HEK293 (cell line): ENCODE data around the gene GMDS.

ENCODE experiments used
- CTCF ChIA-PET: fragments of 350-600 bp; formaldehyde crosslinking; extraction: SDS; loops from one replicate; lab custom pipeline; 2021; ENCODE audit warnings: antibody characterized with exemption; lab: Yijun Ruan, JAX
- POLR2A ChIA-PET: fragments of 300-600 bp; formaldehyde crosslinking; extraction: SDS; loops from one replicate; lab custom pipeline; 2020; ENCODE audit warnings: antibody characterized with exemption, inconsistent platforms; lab: Yijun Ruan, JAX
- H3K27ac ChIP-seq: fragments of 200-500 bp; sonication (Bioruptor generic); 2 replicates; pipeline ENCODE4 v1.5.1; 2014; ENCODE audit warnings: low read depth, low read length, control low read depth, inconsistent platforms; ENCODE audit errors: extremely low read depth
- H3K36me3 ChIP-seq, 2 experiments: fragments of 200-500 bp in 1 of 2; sonication (Bioruptor generic) in 1 of 2; 1 replicate in 1 of 2; 2 replicates in 1 of 2; pipeline ENCODE4 v1.5.1; 2014 to 2017; ENCODE audit warnings: inconsistent platforms in 2 of 2, low read length in 2 of 2; ENCODE audit not compliant: control insufficient read depth in 2 of 2, insufficient read depth in 1 of 2
- H3K4me1 ChIP-seq: fragments of 200-500 bp; sonication (Bioruptor generic); 2 replicates; pipeline ENCODE4 v1.5.1; 2014; ENCODE audit warnings: mild to moderate bottlenecking, low read length, inconsistent platforms; ENCODE audit not compliant: control insufficient read depth, insufficient read depth
- H3K4me3 ChIP-seq: 2 replicates; pipeline ENCODE4 v1.5.1; 2011; ENCODE audit warnings: low read depth, mild to moderate bottlenecking, control low read depth, low read length, moderate library complexity
- H3K9me3 ChIP-seq: fragments of 200-500 bp; sonication (Bioruptor generic); 2 replicates; pipeline ENCODE4 v1.5.1; 2014; ENCODE audit warnings: low read depth, low read length, inconsistent platforms; ENCODE audit not compliant: control insufficient read depth, insufficient read depth
- GLIS2 ChIP-seq: fragments of 450-650 bp; formaldehyde crosslinking; IDR thresholded peaks from 2 replicates; pipeline ENCODE4 v1.5.1; 2016; ENCODE audit warnings: missing biosample characterization, missing genetic modification characterization
- HOXC10 ChIP-seq: sonication (generic); formaldehyde crosslinking; IDR thresholded peaks from 2 replicates; pipeline ENCODE4 v1.8.1; 2023; ENCODE audit warnings: mild to moderate bottlenecking, missing genetic modification reagents
- KLF8 ChIP-seq: fragments of 450-650 bp; formaldehyde crosslinking; IDR thresholded peaks from 2 replicates; pipeline ENCODE4 v1.5.1; 2016; ENCODE audit warnings: missing biosample characterization, missing genetic modification characterization
- MEIS1 ChIP-seq: sonication (generic); formaldehyde crosslinking; IDR thresholded peaks from 2 replicates; pipeline ENCODE4 v1.8.1; 2022; ENCODE audit warnings: missing genetic modification reagents, mild to moderate bottlenecking, borderline replicate concordance
- RBAK ChIP-seq: fragments of 450-650 bp; formaldehyde crosslinking; IDR thresholded peaks from 2 replicates; pipeline ENCODE4 v1.5.1; 2016; ENCODE audit warnings: missing biosample characterization, missing genetic modification characterization
- WT1 ChIP-seq: fragments of 450-650 bp; formaldehyde crosslinking; IDR thresholded peaks from 2 replicates; pipeline ENCODE4 v1.5.1; 2016; ENCODE audit warnings: missing biosample characterization, missing genetic modification characterization
- YY1 ChIP-seq: fragments of 450-650 bp; formaldehyde crosslinking; IDR thresholded peaks from 2 replicates; pipeline ENCODE4 v1.5.1; 2018; ENCODE audit warnings: missing biosample characterization, missing genetic modification characterization
- YY2 ChIP-seq: fragments of 450-650 bp; formaldehyde crosslinking; IDR thresholded peaks from 2 replicates; pipeline ENCODE4 v1.5.1; 2016; ENCODE audit warnings: missing biosample characterization, missing genetic modification characterization
- ZBTB20 ChIP-seq: fragments of 450-650 bp; formaldehyde crosslinking; IDR thresholded peaks from 2 replicates; pipeline ENCODE4 v1.5.1; 2016; ENCODE audit warnings: missing biosample characterization, missing genetic modification characterization
- ZEB2 ChIP-seq: fragments of 450-650 bp; formaldehyde crosslinking; IDR thresholded peaks from 2 replicates; pipeline ENCODE4 v1.5.1; 2016; ENCODE audit warnings: missing biosample characterization, missing genetic modification characterization
- ZNF10 ChIP-seq: fragments of 450-650 bp; formaldehyde crosslinking; IDR thresholded peaks from 2 replicates; pipeline ENCODE4 v1.5.1; 2017; ENCODE audit warnings: missing biosample characterization, missing genetic modification characterization
- ZNF132 ChIP-seq: fragments of 450-650 bp; formaldehyde crosslinking; IDR thresholded peaks from 2 replicates; pipeline ENCODE4 v1.5.1; 2017; ENCODE audit warnings: missing biosample characterization, missing genetic modification characterization, borderline replicate concordance
- ZNF146 ChIP-seq: fragments of 450-650 bp; formaldehyde crosslinking; IDR thresholded peaks from 2 replicates; pipeline ENCODE4 v1.5.1; 2016; ENCODE audit warnings: missing biosample characterization, missing genetic modification characterization
- ZNF16 ChIP-seq: fragments of 450-650 bp; formaldehyde crosslinking; IDR thresholded peaks from 2 replicates; pipeline ENCODE4 v1.5.1; 2016; ENCODE audit warnings: low read depth, missing biosample characterization, missing genetic modification characterization
- ZNF2 ChIP-seq: fragments of 450-650 bp; formaldehyde crosslinking; IDR thresholded peaks from 2 replicates; pipeline ENCODE4 v1.5.1; 2016; ENCODE audit warnings: missing biosample characterization, missing genetic modification characterization
- ZNF266 ChIP-seq: fragments of 450-650 bp; formaldehyde crosslinking; IDR thresholded peaks from 2 replicates; pipeline ENCODE4 v1.5.1; 2016; ENCODE audit warnings: missing biosample characterization, missing genetic modification characterization, low read depth
- ZNF341 ChIP-seq: fragments of 450-650 bp; formaldehyde crosslinking; IDR thresholded peaks from 2 replicates; pipeline ENCODE4; 2016; ENCODE audit warnings: low read depth, missing biosample characterization, missing genetic modification characterization
- ZNF510 ChIP-seq: fragments of 450-650 bp; formaldehyde crosslinking; IDR thresholded peaks from 2 replicates; pipeline ENCODE4 v1.5.1; 2018; ENCODE audit warnings: mild to moderate bottlenecking, missing genetic modification characterization, missing biosample characterization; ENCODE audit not compliant: insufficient replicate concordance
- ZNF600 ChIP-seq: fragments of 450-650 bp; formaldehyde crosslinking; IDR thresholded peaks from 2 replicates; pipeline ENCODE4 v1.5.1; 2016; ENCODE audit warnings: missing biosample characterization, missing genetic modification characterization
- ZNF692 ChIP-seq: fragments of 450-650 bp; formaldehyde crosslinking; IDR thresholded peaks from 2 replicates; pipeline ENCODE4 v1.5.1; 2016; ENCODE audit warnings: missing biosample characterization, missing genetic modification characterization
- ZNF707 ChIP-seq: fragments of 450-650 bp; formaldehyde crosslinking; IDR thresholded peaks from 2 replicates; pipeline ENCODE4 v1.5.1; 2016; ENCODE audit warnings: missing biosample characterization, missing genetic modification characterization
- ZSCAN23 ChIP-seq: fragments of 450-650 bp; formaldehyde crosslinking; IDR thresholded peaks from 2 replicates; pipeline ENCODE4 v1.5.1; 2016; ENCODE audit warnings: missing biosample characterization, missing genetic modification characterization
- TF ChIP-seq, protein P1 (sequence below): fragments of 450-650 bp; formaldehyde crosslinking; IDR thresholded peaks from 2 replicates; pipeline ENCODE4; 2016; ENCODE audit warnings: missing biosample characterization, missing genetic modification characterization
- TF ChIP-seq, protein P2 (sequence below): fragments of 450-650 bp; formaldehyde crosslinking; IDR thresholded peaks from 2 replicates; pipeline ENCODE4 v1.5.1; 2016; ENCODE audit warnings: missing biosample characterization, missing genetic modification characterization
- TF ChIP-seq, protein P3 (sequence below): fragments of 450-650 bp; formaldehyde crosslinking; optimal IDR thresholded peaks from 2 replicates; pipeline ENCODE3; 2016; ENCODE audit warnings: missing biosample characterization, mild to moderate bottlenecking, missing genetic modification characterization

GMDS gene

GRCh38 chr6:1611572-1612298, 633.7 kb downstream of the GMDS start (continued):
- TF ChIP-seq ZNF146 (0 out of 2 replicates have a peak, but pooled peaks have one; percentile 1), ZNF132 (tag by site-specific recombination) (no peak), ZSCAN23 (tag by site-specific recombination) (no peak), ZNF10 (tag by site-specific recombination) (no peak), ZNF2 (tag by site-specific recombination) (peak; percentile 35; the same call in 1 of the 2 replicates)
- TF ChIP-seq, protein P1, sequence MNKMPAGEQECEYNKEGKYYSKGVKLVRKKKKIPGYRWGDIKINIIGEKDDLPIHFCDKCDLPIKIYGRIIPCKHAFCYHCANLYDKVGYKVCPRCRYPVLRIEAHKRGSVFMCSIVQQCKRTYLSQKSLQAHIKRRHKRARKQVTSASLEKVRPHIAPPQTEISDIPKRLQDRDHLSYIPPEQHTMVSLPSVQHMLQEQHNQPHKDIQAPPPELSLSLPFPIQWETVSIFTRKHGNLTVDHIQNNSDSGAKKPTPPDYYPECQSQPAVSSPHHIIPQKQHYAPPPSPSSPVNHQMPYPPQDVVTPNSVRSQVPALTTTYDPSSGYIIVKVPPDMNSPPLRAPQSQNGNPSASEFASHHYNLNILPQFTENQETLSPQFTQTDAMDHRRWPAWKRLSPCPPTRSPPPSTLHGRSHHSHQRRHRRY (tag by site-specific recombination): 0 out of 2 replicates have a peak, but pooled peaks have one; percentile 30
- TF ChIP-seq, protein P2, sequence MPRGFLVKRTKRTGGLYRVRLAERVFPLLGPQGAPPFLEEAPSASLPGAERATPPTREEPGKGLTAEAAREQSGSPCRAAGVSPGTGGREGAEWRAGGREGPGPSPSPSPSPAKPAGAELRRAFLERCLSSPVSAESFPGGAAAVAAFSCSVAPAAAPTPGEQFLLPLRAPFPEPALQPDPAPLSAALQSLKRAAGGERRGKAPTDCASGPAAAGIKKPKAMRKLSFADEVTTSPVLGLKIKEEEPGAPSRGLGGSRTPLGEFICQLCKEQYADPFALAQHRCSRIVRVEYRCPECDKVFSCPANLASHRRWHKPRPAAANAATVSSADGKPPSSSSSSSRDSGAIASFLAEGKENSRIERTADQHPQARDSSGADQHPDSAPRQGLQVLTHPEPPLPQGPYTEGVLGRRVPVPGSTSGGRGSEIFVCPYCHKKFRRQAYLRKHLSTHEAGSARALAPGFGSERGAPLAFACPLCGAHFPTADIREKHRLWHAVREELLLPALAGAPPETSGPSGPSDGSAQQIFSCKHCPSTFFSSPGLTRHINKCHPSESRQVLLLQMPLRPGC (tag by site-specific recombination): 0 out of 2 replicates have a peak, but pooled peaks have one; percentile 24

- Histone ChIP-seq H3K27ac (peak overlapping the region; percentile 100), H3K9me3 (no peaks in the 10 kb centered on the region), H3K4me3 (peak overlapping the region; percentile 57), H3K4me1 (peaks cover 11% of the 10 kb centered on the region), H3K36me3 (peaks cover 21 to 54% of the 10 kb centered on the region in 2 experiments)
- ChIA-PET POLR2A (interaction anchor here (0.5 to 4.1 kb wide), 8 partner anchors 14 to 1154 kb away, joined by 3 to 32 read pairs (median 12); partner anchors contain the start of gene WRNIP1), CTCF (interaction anchor here (0.6 to 2.4 kb wide), 15 partner anchors 15 to 1160 kb away, joined by 3 to 7 read pairs (median 4); no protein-coding TSS in a partner anchor)
- TF ChIP-seq MEIS1 (CRISPR knock-in tag) (peak; percentile 29; the same call in 1 of the 2 replicates), ZNF16 (tag by site-specific recombination) (no peak)
Measured at GRCh38 chr6:1611322-1611571, 634.2 kb downstream of the GMDS start.

DNA sequence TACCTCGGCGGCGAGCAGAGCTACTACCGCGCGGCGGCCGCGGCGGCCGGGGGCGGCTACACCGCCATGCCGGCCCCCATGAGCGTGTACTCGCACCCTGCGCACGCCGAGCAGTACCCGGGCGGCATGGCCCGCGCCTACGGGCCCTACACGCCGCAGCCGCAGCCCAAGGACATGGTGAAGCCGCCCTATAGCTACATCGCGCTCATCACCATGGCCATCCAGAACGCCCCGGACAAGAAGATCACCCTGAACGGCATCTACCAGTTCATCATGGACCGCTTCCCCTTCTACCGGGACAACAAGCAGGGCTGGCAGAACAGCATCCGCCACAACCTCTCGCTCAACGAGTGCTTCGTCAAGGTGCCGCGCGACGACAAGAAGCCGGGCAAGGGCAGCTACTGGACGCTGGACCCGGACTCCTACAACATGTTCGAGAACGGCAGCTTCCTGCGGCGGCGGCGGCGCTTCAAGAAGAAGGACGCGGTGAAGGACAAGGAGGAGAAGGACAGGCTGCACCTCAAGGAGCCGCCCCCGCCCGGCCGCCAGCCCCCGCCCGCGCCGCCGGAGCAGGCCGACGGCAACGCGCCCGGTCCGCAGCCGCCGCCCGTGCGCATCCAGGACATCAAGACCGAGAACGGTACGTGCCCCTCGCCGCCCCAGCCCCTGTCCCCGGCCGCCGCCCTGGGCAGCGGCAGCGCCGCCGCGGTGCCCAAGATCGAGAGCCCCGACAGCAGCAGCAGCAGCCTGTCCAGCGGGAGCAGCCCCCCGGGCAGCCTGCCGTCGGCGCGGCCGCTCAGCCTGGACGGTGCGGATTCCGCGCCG, 634.7 kb downstream of the GMDS start:
- Histone ChIP-seq H3K36me3 (peaks cover 21 to 49% of the 10 kb centered on the region in 2 experiments), H3K4me1 (peaks cover 6% of the 10 kb centered on the region), H3K9me3 (no peaks in the 10 kb centered on the region), H3K4me3 (peak overlapping the region; percentile 57), H3K27ac (peak overlapping the region; percentile 100)
- ChIA-PET POLR2A (interaction anchor here (0.5 to 4.1 kb wide), 17 partner anchors 13 to 1155 kb away, joined by 3 to 32 read pairs (median 5); partner anchors contain the start of gene WRNIP1), CTCF (interaction anchor here (0.6 to 2.4 kb wide), 13 partner anchors 14 to 1023 kb away, joined by 3 to 7 read pairs (median 3); no protein-coding TSS in a partner anchor)
- TF ChIP-seq YY1 (tag by site-specific recombination): 0 out of 2 replicates have a peak, but pooled peaks have one; percentile 21
- TF ChIP-seq ZBTB20: peak; percentile 32; the same call in 1 of the 2 replicates
- 0 out of 2 replicates have a peak, but pooled peaks have one; percentile 71 for TF ChIP-seq HOXC10 (CRISPR knock-in tag)
- TF ChIP-seq GLIS2 (tag by site-specific recombination): peak; percentile 36; the same call in 1 of the 2 replicates
- peak; percentile 37; the same call in 1 of the 2 replicates for TF ChIP-seq ZEB2 (tag by site-specific recombination)
- TF ChIP-seq, protein P3, sequence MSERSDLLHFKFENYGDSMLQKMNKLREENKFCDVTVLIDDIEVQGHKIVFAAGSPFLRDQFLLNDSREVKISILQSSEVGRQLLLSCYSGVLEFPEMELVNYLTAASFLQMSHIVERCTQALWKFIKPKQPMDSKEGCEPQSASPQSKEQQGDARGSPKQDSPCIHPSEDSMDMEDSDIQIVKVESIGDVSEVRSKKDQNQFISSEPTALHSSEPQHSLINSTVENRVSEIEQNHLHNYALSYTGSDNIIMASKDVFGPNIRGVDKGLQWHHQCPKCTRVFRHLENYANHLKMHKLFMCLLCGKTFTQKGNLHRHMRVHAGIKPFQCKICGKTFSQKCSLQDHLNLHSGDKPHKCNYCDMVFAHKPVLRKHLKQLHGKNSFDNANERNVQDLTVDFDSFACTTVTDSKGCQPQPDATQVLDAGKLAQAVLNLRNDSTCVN (tag by site-specific recombination): peak; percentile 90
- peak; percentile 40; the same call in 1 of the 2 replicates for TF ChIP-seq KLF8 (tag by site-specific recombination)
- TF ChIP-seq ZNF2 (tag by site-specific recombination): peak; percentile 62; the same call in 1 of the 2 replicates
- peak; percentile 36; the same call in 1 of the 2 replicates for TF ChIP-seq WT1 (tag by site-specific recombination)
- TF ChIP-seq ZNF510: no peak
- TF ChIP-seq RBAK (tag by site-specific recombination): no peak
- TF ChIP-seq ZNF692: peak; percentile 40; the same call in 1 of the 2 replicates
- peak; percentile 84 for TF ChIP-seq ZNF600 (tag by site-specific recombination)
- no peak for TF ChIP-seq ZNF266 (tag by site-specific recombination)
- peak; percentile 44; the same call in 1 of the 2 replicates for TF ChIP-seq YY2 (tag by site-specific recombination)
- no peak for TF ChIP-seq ZNF707 (tag by site-specific recombination)
- peak; percentile 19; the same call in 1 of the 2 replicates for TF ChIP-seq ZNF341 (tag by site-specific recombination)
